H1 (cell line): ENCODE measurements around the gene EML1. TPM values are rescaled to one million over a fixed set of nuclear protein-coding genes. Genes with fewer than 3 reads are reported as not detected.

Experiments
- CBX5 ChIP-seq: fragments of 300-800, 300-1000 bp; sonication (generic); IDR thresholded peaks from 2 replicates; pipeline ENCODE4 v1.7.1; 2016; ENCODE audit warnings: antibody characterized with exemption, low read length, low read depth
- CTCF ChIP-seq, 3 experiments: IDR thresholded peaks; 1 replicate in 2 of 3; 2 replicates in 1 of 3; pipeline versions ENCODE4 v1.5.1 to v1.6.1; 2011; ENCODE audit warnings: low read length in 3 of 3, mild to moderate bottlenecking in 3 of 3, inconsistent platforms in 2 of 3, low read depth in 1 of 3, moderate library complexity in 1 of 3; ENCODE audit not compliant: insufficient read depth in 1 of 3; ENCODE audit errors: control extremely low read depth in 1 of 3
- POLR2AphosphoS5 ChIP-seq: IDR thresholded peaks from 2 replicates; pipeline ENCODE4 v1.6.1; 2011; ENCODE audit warnings: low read depth, low read length
- RAD21 ChIP-seq, 2 experiments: IDR thresholded peaks in 1 of 2; conservative IDR thresholded peaks in 1 of 2; 2 replicates each; pipeline ENCODE4 v1.6.1; 2011; ENCODE audit warnings: low read depth in 2 of 2, low read length in 2 of 2, improper control_type of control experiment in 1 of 2, inconsistent platforms in 1 of 2, mild to moderate bottlenecking in 1 of 2, moderate library complexity in 1 of 2
- polyA plus RNA-seq, 7 experiments: library from polyadenylated mRNA; depleted of rRNA in 3 of 7; stranded (reverse) in 5 of 7; unstranded in 2 of 7; fragments of >200 nt in 5 of 7; fragments of 200-250 nt in 2 of 7; gene quantifications; 1 replicate in 5 of 7; 2 replicates in 1 of 7; 4 replicates in 1 of 7; pipeline versions ENCODE4 v1.2.1 to v1.2.3, GENCODE V29; 2011 to 2013; ENCODE audit warnings: missing spikeins in 2 of 7, mixed read lengths in 2 of 7
- total RNA-seq: library from RNA; stranded (reverse); fragmentation: NEBNext Ultra II Directional; extraction: Animal tissue kit (Norgen Biotek cat#: 25700); gene quantifications from 2 replicates; pipeline ENCODE4 v1.2.1, GENCODE V29; 2021

Gene EML1
- total and polyA plus RNA-seq, 2 of the 8 experiments (the other 6 are each of a cell fraction or from before 2014, with no cell fraction given): 11.1 to 24.7 TPM

GRCh38 chr14:99936738-99937474 is 143.7 kb downstream of the EML1 start (continued):
- peak in 1 of 2 experiments; percentile 38; a peak in 1 of 4 replicates for TF ChIP-seq RAD21 (IDR thresholded peaks at IDR 0.05 in 1 of 2, conservative IDR thresholded peaks at IDR 0.05 in 1 of 2; ENCODE audit: low read depth in 2 of 2, low read length in 2 of 2)
- TF ChIP-seq POLR2AphosphoS5: no peak
- TF ChIP-seq CTCF (IDR thresholded peaks at IDR 0.05; ENCODE audit: control extremely low read depth in 1 of 3, insufficient read depth in 1 of 3, low read depth in 1 of 3, low read length in 3 of 3): peak; percentile 33 to 60 (median 45)
- TF ChIP-seq CBX5: no peak
- TF ChIP-seq, all 59 proteins: peak for 4
